ENCODE measurements around the gene SLC12A7.
A peak's percentile ranks its signal among the peaks of the same experiment; 100 is the strongest.

The SLC12A7 gene

DNA sequence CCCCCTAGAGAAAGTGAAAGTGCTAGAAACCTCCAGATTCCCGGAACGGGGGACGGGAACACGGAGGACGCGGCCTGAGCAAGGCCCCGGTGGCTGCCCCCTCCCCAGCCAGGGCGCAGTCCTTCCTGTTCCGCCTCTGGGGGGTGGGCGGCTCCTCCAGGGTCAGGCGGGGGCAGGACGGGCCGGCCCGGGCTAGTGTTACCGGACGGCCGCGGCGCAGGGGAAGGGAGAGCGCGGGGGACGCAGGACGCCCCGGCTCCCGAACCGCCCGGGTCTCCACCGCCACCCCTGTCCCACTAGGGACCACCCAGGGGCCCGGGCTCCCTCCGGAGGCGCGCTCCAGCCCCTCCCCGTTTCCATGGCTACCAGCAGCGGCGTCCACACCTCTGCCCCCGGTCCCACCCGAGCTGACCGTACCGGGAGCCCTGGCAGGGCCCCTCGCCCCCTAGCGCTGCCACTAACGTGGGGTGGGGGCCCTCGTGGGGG is 579 bp downstream of the SLC12A7 start (continued):
- TF ChIP-seq, protein P1, sequence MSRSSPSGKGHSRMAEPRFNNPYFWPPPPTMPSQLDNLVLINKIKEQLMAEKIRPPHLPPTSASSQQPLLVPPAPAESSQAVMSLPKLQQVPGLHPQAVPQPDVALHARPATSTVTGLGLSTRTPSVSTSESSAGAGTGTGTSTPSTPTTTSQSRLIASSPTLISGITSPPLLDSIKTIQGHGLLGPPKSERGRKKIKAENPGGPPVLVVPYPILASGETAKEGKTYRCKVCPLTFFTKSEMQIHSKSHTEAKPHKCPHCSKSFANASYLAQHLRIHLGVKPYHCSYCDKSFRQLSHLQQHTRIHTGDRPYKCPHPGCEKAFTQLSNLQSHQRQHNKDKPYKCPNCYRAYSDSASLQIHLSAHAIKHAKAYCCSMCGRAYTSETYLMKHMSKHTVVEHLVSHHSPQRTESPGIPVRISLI (tag by site-specific recombination; IDR thresholded peaks at IDR 0.05), result no peak
- no peak for TF ChIP-seq KLF16 (tag by site-specific recombination; IDR thresholded peaks at IDR 0.05)
- TF ChIP-seq ZNF792 (tag by site-specific recombination; IDR thresholded peaks at IDR 0.05), result no peak
- TF ChIP-seq TCF7L2 (IDR thresholded peaks at IDR 0.05; ENCODE audit: borderline replicate concordance, low read depth, low read length), result no peak
- TF ChIP-seq ZFHX2 (tag by site-specific recombination; conservative IDR thresholded peaks at IDR 0.05), result peak; percentile 54
- no peak for TF ChIP-seq TRIM28 (IDR thresholded peaks at IDR 0.05; ENCODE audit: borderline replicate concordance, low read length)
- TF ChIP-seq, protein P2, sequence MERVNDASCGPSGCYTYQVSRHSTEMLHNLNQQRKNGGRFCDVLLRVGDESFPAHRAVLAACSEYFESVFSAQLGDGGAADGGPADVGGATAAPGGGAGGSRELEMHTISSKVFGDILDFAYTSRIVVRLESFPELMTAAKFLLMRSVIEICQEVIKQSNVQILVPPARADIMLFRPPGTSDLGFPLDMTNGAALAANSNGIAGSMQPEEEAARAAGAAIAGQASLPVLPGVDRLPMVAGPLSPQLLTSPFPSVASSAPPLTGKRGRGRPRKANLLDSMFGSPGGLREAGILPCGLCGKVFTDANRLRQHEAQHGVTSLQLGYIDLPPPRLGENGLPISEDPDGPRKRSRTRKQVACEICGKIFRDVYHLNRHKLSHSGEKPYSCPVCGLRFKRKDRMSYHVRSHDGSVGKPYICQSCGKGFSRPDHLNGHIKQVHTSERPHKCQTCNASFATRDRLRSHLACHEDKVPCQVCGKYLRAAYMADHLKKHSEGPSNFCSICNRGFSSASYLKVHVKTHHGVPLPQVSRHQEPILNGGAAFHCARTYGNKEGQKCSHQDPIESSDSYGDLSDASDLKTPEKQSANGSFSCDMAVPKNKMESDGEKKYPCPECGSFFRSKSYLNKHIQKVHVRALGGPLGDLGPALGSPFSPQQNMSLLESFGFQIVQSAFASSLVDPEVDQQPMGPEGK (tag by site-specific recombination; IDR thresholded peaks at IDR 0.05), result peak; percentile 53
- TF ChIP-seq ZNF132 (tag by site-specific recombination; IDR thresholded peaks at IDR 0.05; ENCODE audit: borderline replicate concordance), result no peak
- peak; percentile 38; the same call in 1 of the 2 replicates for TF ChIP-seq ZBTB7A (tag by site-specific recombination; IDR thresholded peaks at IDR 0.05; ENCODE audit: low read depth)
- peak; percentile 48 for TF ChIP-seq KLF1 (tag by site-specific recombination; IDR thresholded peaks at IDR 0.05)
- no peak for TF ChIP-seq OVOL3 (tag by site-specific recombination; IDR thresholded peaks at IDR 0.05)
- TF ChIP-seq ZNF777 (tag by site-specific recombination; IDR thresholded peaks at IDR 0.05; ENCODE audit: borderline replicate concordance), result no peak
- TF ChIP-seq, protein P3, sequence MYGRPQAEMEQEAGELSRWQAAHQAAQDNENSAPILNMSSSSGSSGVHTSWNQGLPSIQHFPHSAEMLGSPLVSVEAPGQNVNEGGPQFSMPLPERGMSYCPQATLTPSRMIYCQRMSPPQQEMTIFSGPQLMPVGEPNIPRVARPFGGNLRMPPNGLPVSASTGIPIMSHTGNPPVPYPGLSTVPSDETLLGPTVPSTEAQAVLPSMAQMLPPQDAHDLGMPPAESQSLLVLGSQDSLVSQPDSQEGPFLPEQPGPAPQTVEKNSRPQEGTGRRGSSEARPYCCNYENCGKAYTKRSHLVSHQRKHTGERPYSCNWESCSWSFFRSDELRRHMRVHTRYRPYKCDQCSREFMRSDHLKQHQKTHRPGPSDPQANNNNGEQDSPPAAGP (tag by site-specific recombination; IDR thresholded peaks at IDR 0.05), result 0 out of 2 replicates have a peak, but pooled peaks have one; percentile 31
- TF ChIP-seq ZNF585B (tag by site-specific recombination; IDR thresholded peaks at IDR 0.05), result no peak
- TF ChIP-seq GLIS1 (tag by site-specific recombination; IDR thresholded peaks at IDR 0.05), result peak; percentile 27; the same call in 1 of the 2 replicates
- no peak for TF ChIP-seq ZNF404 (tag by site-specific recombination; IDR thresholded peaks at IDR 0.05)
- TF ChIP-seq IKZF3 (tag by site-specific recombination; IDR thresholded peaks at IDR 0.05), result no peak
- TF ChIP-seq, protein P4, sequence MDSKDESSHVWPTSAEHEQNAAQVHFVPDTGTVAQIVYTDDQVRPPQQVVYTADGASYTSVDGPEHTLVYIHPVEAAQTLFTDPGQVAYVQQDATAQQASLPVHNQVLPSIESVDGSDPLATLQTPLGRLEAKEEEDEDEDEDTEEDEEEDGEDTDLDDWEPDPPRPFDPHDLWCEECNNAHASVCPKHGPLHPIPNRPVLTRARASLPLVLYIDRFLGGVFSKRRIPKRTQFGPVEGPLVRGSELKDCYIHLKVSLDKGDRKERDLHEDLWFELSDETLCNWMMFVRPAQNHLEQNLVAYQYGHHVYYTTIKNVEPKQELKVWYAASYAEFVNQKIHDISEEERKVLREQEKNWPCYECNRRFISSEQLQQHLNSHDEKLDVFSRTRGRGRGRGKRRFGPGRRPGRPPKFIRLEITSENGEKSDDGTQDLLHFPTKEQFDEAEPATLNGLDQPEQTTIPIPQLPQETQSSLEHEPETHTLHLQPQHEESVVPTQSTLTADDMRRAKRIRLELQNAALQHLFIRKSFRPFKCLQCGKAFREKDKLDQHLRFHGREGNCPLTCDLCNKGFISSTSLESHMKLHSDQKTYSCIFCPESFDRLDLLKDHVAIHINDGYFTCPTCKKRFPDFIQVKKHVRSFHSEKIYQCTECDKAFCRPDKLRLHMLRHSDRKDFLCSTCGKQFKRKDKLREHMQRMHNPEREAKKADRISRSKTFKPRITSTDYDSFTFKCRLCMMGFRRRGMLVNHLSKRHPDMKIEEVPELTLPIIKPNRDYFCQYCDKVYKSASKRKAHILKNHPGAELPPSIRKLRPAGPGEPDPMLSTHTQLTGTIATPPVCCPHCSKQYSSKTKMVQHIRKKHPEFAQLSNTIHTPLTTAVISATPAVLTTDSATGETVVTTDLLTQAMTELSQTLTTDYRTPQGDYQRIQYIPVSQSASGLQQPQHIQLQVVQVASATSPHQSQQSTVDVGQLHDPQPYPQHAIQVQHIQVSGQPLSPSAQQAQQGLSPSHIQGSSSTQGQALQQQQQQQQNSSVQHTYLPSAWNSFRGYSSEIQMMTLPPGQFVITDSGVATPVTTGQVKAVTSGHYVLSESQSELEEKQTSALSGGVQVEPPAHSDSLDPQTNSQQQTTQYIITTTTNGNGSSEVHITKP (tag by site-specific recombination; IDR thresholded peaks at IDR 0.05), result peak; percentile 47; the same call in 1 of the 2 replicates
- TF ChIP-seq ZNF776 (tag by site-specific recombination; IDR thresholded peaks at IDR 0.05; ENCODE audit: borderline replicate concordance), result no peak
- no peak for TF ChIP-seq ZNF423 (tag by site-specific recombination; IDR thresholded peaks at IDR 0.05)
- no peak for TF ChIP-seq ZBTB48 (tag by site-specific recombination; IDR thresholded peaks at IDR 0.05)
- no peak for TF ChIP-seq SETDB1 (IDR thresholded peaks at IDR 0.05; ENCODE audit: insufficient read length, low read length)
- TF ChIP-seq EGR2 (tag by site-specific recombination; IDR thresholded peaks at IDR 0.05; ENCODE audit: low read depth), result peak; percentile 33
- no peak for TF ChIP-seq ZNF138 (tag by site-specific recombination; IDR thresholded peaks at IDR 0.05; ENCODE audit: borderline replicate concordance)
- peak; percentile 30; the same call in 1 of the 2 replicates for TF ChIP-seq ZIC2 (tag by site-specific recombination; IDR thresholded peaks at IDR 0.05)
- TF ChIP-seq ZNF2 (tag by site-specific recombination; IDR thresholded peaks at IDR 0.05), result no peak
- TF ChIP-seq ZNF19 (tag by site-specific recombination; IDR thresholded peaks at IDR 0.05; ENCODE audit: low read depth), result no peak
- TF ChIP-seq, protein P5, sequence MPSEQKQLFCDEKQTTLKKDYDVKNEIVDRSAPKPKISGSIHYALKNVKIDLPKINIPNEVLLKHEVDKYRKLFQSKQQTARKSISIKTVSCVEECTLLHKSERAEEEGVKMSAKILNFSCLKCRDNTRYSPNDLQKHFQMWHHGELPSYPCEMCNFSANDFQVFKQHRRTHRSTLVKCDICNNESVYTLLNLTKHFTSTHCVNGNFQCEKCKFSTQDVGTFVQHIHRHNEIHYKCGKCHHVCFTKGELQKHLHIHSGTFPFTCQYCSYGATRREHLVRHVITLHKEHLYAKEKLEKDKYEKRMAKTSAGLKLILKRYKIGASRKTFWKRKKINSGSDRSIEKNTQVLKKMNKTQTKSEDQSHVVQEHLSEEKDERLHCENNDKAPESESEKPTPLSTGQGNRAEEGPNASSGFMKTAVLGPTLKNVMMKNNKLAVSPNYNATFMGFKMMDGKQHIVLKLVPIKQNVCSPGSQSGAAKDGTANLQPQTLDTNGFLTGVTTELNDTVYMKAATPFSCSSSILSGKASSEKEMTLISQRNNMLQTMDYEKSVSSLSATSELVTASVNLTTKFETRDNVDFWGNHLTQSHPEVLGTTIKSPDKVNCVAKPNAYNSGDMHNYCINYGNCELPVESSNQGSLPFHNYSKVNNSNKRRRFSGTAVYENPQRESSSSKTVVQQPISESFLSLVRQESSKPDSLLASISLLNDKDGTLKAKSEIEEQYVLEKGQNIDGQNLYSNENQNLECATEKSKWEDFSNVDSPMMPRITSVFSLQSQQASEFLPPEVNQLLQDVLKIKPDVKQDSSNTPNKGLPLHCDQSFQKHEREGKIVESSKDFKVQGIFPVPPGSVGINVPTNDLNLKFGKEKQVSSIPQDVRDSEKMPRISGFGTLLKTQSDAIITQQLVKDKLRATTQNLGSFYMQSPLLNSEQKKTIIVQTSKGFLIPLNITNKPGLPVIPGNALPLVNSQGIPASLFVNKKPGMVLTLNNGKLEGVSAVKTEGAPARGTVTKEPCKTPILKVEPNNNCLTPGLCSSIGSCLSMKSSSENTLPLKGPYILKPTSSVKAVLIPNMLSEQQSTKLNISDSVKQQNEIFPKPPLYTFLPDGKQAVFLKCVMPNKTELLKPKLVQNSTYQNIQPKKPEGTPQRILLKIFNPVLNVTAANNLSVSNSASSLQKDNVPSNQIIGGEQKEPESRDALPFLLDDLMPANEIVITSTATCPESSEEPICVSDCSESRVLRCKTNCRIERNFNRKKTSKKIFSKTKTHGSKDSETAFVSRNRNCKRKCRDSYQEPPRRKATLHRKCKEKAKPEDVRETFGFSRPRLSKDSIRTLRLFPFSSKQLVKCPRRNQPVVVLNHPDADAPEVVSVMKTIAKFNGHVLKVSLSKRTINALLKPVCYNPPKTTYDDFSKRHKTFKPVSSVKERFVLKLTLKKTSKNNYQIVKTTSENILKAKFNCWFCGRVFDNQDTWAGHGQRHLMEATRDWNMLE (tag by site-specific recombination; conservative IDR thresholded peaks at IDR 0.05; ENCODE audit: low read depth), result no peak
- no peak for TF ChIP-seq ZNF211 (tag by site-specific recombination; IDR thresholded peaks at IDR 0.05; ENCODE audit: low read depth)
